Keratinocyte (primary cell): Measurements from ENCODE around the gene LHX4. TPM values are rescaled to one million over a fixed set of nuclear protein-coding genes. Genes with fewer than 3 reads are reported as not detected.

Source experiments
- DNase-seq: peaks from one replicate; pipeline ENCODE4 v3.0.0-alpha.2; 2011; ENCODE audit warnings: low read depth, missing footprints, low spot score
- FAIRE-seq: peaks from 2 replicates; lab custom pipeline; 2011; peaks lifted over from hg19 to GRCh38; lab: Jason Lieb, UNC
- H2AFZ ChIP-seq: 2 replicates; pipeline ENCODE4 v1.6.0; 2012; ENCODE audit warnings: low read length, control low read depth, inconsistent platforms; ENCODE audit not compliant: control insufficient read depth
- H3K27ac ChIP-seq: 2 replicates; pipeline ENCODE4 v1.5.1; 2011; ENCODE audit warnings: low read length; ENCODE audit not compliant: control insufficient read depth, insufficient read depth
- H3K27me3 ChIP-seq: 3 replicates; pipeline ENCODE4 v1.6.0; 2011; ENCODE audit warnings: low read length; ENCODE audit not compliant: control insufficient read depth, insufficient read depth; ENCODE audit errors: extremely low read depth
- H3K36me3 ChIP-seq, 2 experiments: 2 replicates in 1 of 2; 3 replicates in 1 of 2; pipeline ENCODE4 v1.5.1; 2011; ENCODE audit warnings: low read length in 2 of 2, mild to moderate bottlenecking in 1 of 2; ENCODE audit not compliant: control insufficient read depth in 2 of 2, insufficient read depth in 2 of 2; ENCODE audit errors: extremely low read depth in 1 of 2
- H3K4me1 ChIP-seq: 3 replicates; pipeline ENCODE4 v1.5.1; 2011; ENCODE audit warnings: low read length; ENCODE audit not compliant: control insufficient read depth, insufficient read depth; ENCODE audit errors: extremely low read depth
- H3K4me2 ChIP-seq: 3 replicates; pipeline ENCODE4 v1.6.0; 2011; ENCODE audit warnings: low read depth, low read length; ENCODE audit not compliant: control insufficient read depth, insufficient read depth; ENCODE audit errors: extremely low read depth
- H3K4me3 ChIP-seq, 3 experiments: fragments of 200-600 bp in 1 of 3; sonication (generic) in 1 of 3; 2 replicates in 2 of 3; 3 replicates in 1 of 3; pipeline ENCODE4 v1.5.1; 2011 to 2016; ENCODE audit warnings: low read length in 3 of 3, mild to moderate bottlenecking in 3 of 3, control low read depth in 2 of 3, inconsistent platforms in 1 of 3, low read depth in 1 of 3, mixed read lengths in 1 of 3, mixed run types in 1 of 3, moderate library complexity in 1 of 3; ENCODE audit not compliant: control insufficient read depth in 2 of 3, insufficient read depth in 2 of 3; ENCODE audit errors: extremely low read depth in 1 of 3
- H3K79me2 ChIP-seq: 2 replicates; pipeline ENCODE4 v1.6.0; 2012; ENCODE audit warnings: low read length; ENCODE audit not compliant: control insufficient read depth, insufficient read depth
- H3K9ac ChIP-seq: 3 replicates; pipeline ENCODE4 v1.6.0; 2011; ENCODE audit warnings: low read length; ENCODE audit not compliant: control insufficient read depth, insufficient read depth; ENCODE audit errors: extremely low read depth
- H3K9me1 ChIP-seq: 3 replicates; pipeline ENCODE4 v1.6.0; 2011; ENCODE audit warnings: low read length; ENCODE audit not compliant: control insufficient read depth, insufficient read depth; ENCODE audit errors: extremely low read depth
- H3K9me3 ChIP-seq: 2 replicates; pipeline ENCODE4 v1.5.1; 2012; ENCODE audit warnings: low read depth, low read length; ENCODE audit not compliant: control insufficient read depth
- H4K20me1 ChIP-seq: 3 replicates; pipeline ENCODE4 v1.6.0; 2011; ENCODE audit warnings: low read length; ENCODE audit not compliant: control insufficient read depth, insufficient read depth; ENCODE audit errors: extremely low read depth
- CTCF ChIP-seq, 3 experiments: IDR thresholded peaks in 1 of 3; conservative IDR thresholded peaks in 1 of 3; optimal IDR thresholded peaks in 1 of 3; 2 replicates in 2 of 3; 3 replicates in 1 of 3; pipeline versions ENCODE3 to v1.5.1; 2011; ENCODE audit warnings: low read length in 3 of 3, mild to moderate bottlenecking in 3 of 3, moderate library complexity in 2 of 3, control low read depth in 1 of 3, inconsistent platforms in 1 of 3; ENCODE audit not compliant: insufficient read depth in 2 of 3; ENCODE audit errors: extremely low read depth in 1 of 3
- EZH2 ChIP-seq: IDR thresholded peaks from one replicate; pipeline ENCODE4 v1.6.1; 2012; ENCODE audit warnings: inconsistent platforms, mild to moderate bottlenecking, low read length, moderate library complexity
- dilution Hi-C: fragments of 300-500 bp; cut with MboI; formaldehyde crosslinking; loops from one replicate; pipeline ENCODE4 v1.7.0; 2020; ENCODE audit warnings: low sequenced_read_pairs; ENCODE audit not compliant: extremely low pct_ligation_motif_present
- polyA plus RNA-seq, 5 experiments: library from polyadenylated mRNA; depleted of rRNA in 3 of 5; stranded (reverse) in 3 of 5; stranded (forward) in 1 of 5; unstranded in 1 of 5; fragments of >200 nt; gene quantifications; 1 replicate in 1 of 5; 2 replicates in 3 of 5; 3 replicates in 1 of 5; pipeline versions ENCODE4 v1.2.1 to v1.2.3, GENCODE V29; 2011 to 2012; ENCODE audit warnings: missing spikeins in 2 of 5, low read depth in 1 of 5, low replicate concordance in 1 of 5

The LHX4 gene
- polyA plus RNA-seq, 1 donor (not counting 4 experiments of a cell fraction or from before 2014, with no cell fraction given), result not detected

- peaks cover 25 to 49% of the 10 kb centered on the region in 2 experiments for H3K36me3 ChIP-seq
- H3K9me1 ChIP-seq, result no peaks in the 10 kb centered on the region
- no peak overlapping the region for H2AFZ ChIP-seq
- no peaks in the 10 kb centered on the region for H3K27me3 ChIP-seq
- H3K9me3 ChIP-seq, result no peaks in the 10 kb centered on the region
- dilution Hi-C loops, result no loop called here
- H3K4me2 ChIP-seq, result no peak overlapping the region
- H3K79me2 ChIP-seq, result no peaks in the 10 kb centered on the region
- no peak for FAIRE-seq
- no peak for DNase-seq
- H3K27ac ChIP-seq, result no peak overlapping the region
- H4K20me1 ChIP-seq, result peaks cover 3% of the 10 kb centered on the region
- H3K9ac ChIP-seq, result no peak overlapping the region
- TF ChIP-seq EZH2 (no peak), CTCF (optimal IDR thresholded peaks at IDR 0.05 in 1 of 3, IDR thresholded peaks at IDR 0.05 in 1 of 3, conservative IDR thresholded peaks at IDR 0.05 in 1 of 3; ENCODE audit: extremely low read depth in 1 of 3, insufficient read depth in 2 of 3, low read length in 3 of 3) (no peak)
- H3K4me3 ChIP-seq, result no peak overlapping the region
- no peaks in the 10 kb centered on the region for H3K4me1 ChIP-seq
Measured at GRCh38 chr1:180181996-180182642, 47.9 kb upstream of the LHX4 start.

GRCh38 chr1:180182643-180183311 lies 47.3 kb upstream of the LHX4 start:
- Histone ChIP-seq H4K20me1 (peaks cover 3% of the 10 kb centered on the region), H3K4me1 (no peaks in the 10 kb centered on the region), H3K79me2 (no peaks in the 10 kb centered on the region), H3K4me3 (no peak overlapping the region), H3K27me3 (no peaks in the 10 kb centered on the region), H3K4me2 (no peak overlapping the region), H3K36me3 (peaks cover 30 to 50% of the 10 kb centered on the region in 2 experiments), H3K9me1 (no peaks in the 10 kb centered on the region), H3K27ac (no peak overlapping the region), H2AFZ (no peak overlapping the region), H3K9me3 (no peaks in the 10 kb centered on the region), H3K9ac (no peak overlapping the region)
- TF ChIP-seq EZH2 (no peak), CTCF (optimal IDR thresholded peaks at IDR 0.05 in 1 of 3, IDR thresholded peaks at IDR 0.05 in 1 of 3, conservative IDR thresholded peaks at IDR 0.05 in 1 of 3; ENCODE audit: extremely low read depth in 1 of 3, insufficient read depth in 2 of 3, low read length in 3 of 3) (no peak)
- dilution Hi-C loops, result no loop called here
- DNase-seq (no peak), FAIRE-seq (no peak)
